ENCODE results near the gene THADA.
"Not testable (repeated sequence)": the region's sequence is repeated elsewhere in the genome, so short reads cannot be mapped to it uniquely, and the experiment has no call there.

The THADA gene

DNA sequence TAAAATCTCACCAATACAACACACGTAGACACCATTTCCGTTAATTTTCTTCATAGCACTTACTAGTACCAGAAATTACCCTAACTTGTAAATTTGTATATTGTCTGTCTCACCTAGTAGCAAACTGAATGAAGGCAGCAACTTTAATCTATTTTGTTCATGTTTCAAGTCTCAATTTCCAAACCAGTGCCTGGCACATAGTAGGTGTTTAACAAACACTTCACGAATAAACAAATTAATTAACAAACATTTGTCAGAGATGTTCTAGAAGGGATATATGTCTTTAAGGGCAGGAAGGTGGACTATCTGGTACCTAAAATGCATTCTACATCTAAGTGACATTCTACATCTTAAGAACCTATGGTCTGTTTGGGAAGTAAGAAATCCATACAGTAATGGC lies 963 bp downstream of the THADA start:
- no peak for DNase-seq (ENCODE audit: low spot score)

DNA sequence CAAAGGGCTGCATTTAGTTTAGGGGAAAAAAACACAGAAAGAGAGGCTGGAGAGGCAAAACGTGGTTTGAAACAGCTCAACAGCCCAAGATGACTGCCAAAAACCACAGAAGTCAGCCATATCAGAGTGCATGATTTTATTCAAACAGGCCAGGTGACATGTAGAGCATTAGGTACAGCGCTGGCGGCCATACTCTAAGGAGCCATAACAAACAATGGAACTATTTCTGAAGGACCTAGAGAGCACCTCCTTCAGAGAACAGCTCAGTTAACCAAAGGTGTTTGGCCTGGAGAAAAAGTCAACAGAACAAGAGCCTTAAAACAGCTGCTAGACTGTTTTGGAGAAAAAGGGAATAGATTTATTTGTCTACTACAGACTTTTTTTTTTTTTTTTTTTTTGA lies 2.6 kb downstream of the THADA start:
- no peak for DNase-seq (ENCODE audit: low spot score)

DNA sequence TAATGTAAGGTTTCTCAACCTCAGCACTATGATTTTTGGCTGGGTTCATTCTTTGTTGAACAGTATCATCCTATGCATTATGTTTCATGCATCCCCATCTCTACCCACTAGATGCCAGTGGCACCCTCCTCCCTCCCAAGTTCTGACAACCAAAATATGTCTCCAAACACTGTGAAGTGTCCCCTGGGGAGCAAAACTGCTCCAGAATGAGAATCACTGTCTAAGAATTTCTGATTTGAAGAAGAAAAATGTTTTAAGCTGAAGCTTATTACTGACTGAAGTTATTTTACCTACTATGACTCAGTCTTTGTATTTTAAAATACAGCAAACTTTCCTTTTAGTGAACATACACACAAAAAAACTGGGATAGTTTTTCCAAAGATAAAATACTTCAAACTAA lies 3.4 kb downstream of the THADA start:
- no peak for DNase-seq (ENCODE audit: low spot score)

DNA sequence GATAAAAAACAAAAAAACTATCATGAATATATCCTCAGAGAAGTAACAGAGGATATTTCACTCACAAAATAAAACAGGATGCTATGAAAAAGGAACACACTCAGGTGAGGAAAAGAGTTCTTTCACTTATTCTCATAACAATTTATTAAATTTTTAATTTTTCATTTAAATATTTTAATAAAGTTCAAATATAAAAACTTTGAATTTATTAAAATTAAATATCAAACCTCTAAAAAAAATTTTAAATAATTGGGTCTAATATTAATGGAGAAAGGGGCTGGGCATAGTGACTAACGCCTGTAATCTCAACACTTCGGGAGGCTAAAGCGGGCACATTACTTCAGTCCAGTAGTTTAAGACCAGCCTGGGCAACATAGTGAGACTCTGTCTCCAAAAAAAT lies 10.1 kb downstream of the THADA start:
- DNase-seq (ENCODE audit: low spot score) = no peak

DNA sequence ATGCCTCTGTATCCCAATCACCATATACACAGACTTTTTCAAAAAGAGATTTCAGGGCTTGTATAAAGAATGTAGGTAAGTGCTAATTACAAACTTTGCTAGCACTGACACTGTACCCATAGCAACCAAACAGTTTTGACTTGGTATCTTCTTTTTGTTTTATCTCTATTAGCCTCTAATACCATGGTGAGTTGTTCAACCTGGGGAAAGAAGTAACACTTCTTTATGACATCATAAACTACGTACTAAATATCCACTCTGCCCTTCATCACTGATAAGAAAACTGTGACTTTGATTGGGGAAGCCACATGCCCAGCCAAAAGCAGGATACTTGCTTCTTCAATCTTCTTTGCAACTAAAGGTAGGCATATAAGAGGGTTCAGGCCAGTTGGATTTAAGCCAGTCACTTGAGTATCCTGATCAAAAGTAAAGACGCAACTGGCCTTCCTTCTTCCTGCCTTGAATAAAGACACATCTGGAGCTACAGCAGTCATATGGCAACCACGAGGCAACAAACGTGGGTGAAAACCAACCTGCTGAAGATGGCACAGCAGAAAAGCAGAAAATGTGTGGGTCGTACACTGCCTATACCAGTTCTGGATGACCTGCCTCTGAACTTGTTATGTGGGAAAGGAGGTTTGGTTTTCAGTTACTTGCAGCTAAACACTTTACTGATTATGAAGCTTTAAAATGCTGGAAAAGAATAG lies 16.4 kb downstream of the THADA start:
- DNase-seq (ENCODE audit: low spot score) = no peak

DNA sequence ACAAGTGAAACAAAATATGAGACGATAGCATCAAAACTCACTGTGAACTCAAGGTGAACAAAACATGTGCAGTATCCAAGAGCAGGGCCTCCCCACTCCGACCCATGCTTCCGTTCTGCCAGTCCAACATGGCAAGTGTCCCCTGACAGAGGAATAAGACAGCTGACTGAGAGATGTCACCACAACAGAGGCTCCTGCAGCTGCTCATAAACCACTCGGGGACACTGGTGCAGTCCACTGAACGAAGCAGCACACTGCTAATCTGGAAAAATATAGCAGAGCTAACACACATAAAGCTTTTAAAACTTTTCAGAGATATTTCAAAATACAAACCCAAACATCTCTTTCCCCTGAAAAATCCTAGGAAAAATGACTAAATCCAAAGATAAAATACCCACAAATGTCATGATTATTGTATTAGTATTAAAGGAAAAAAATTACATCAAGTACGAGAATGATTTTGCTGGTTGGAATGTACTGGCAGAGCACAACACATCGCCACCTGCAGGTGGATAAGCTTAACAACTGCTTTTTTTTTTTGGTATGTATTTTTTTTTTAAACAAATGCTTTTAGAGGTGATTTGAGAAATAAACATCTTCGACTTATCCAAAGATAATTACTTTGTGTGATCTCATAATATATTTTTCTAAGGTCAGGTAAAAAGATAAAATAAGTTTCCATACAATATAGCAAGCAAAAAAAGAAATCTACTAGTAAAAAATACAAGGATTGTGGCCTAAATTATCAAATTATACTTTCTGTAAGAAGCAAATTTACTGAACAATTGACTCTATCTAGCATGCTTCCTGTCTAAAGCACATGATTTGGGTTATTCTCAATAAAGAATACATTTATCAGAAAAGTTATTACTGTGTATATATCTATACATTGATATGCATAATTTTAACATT lies 18.6 kb downstream of the THADA start:
- peak; percentile 56 for DNase-seq (ENCODE audit: low spot score)

DNA sequence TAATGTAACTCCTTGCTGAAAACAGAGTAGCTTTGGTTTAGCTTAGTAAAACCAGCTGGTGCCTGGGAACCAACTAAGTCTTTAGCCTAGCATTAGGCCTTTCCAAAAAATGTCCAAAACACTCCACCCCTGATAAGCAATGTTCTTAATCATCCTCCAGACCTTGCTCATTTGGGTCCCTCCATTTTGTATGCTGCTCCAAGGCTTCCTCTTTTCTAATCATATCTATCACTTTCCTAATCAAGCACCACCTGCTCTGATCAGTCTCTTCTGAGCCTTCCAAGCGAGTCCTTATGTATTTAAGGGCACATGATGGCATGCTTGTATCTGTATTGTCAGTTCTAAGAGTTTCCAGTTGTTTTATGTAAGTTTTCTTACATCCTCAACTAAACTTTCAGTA lies 23.6 kb downstream of the THADA start:
- DNase-seq (ENCODE audit: low spot score) = no peak

DNA sequence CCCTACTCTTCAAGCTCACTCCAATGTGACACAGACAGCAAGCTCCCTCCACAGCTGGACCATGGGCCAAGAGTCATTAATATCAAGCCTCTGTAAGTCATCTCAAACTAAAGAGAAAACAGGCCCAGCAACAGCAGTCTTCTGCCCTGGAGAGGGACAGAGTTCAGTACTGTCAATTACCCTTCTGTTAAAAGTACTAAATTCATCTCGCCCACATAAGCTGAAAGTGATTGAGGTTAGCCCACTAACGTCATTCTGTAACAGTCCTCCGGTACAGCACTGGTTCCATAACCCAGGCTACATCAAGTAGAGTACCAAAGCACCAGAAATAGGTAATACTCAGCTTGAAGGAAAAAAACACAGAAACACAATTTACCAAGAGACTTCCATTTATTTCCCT lies 25.9 kb downstream of the THADA start:
- no peak for DNase-seq (ENCODE audit: low spot score)

DNA sequence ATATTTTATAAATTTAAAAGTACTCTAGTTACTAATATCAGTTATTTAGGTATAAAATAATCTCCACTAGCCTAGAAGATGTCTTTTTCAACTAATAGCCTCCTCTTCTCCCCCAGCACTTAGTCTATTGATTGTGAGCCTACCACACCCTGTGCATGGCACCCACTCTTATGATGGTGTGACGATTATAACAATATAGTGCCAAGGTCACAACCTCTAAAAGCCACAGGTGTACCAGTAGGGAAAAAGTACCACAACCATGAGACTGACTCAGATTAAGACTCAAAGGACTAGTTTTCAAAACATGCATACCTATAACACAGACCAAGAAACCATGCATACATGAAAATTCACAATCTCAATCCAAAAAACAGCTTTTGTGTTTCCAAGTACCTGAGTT lies 27.6 kb downstream of the THADA start:
- no peak for DNase-seq (ENCODE audit: low spot score)

DNA sequence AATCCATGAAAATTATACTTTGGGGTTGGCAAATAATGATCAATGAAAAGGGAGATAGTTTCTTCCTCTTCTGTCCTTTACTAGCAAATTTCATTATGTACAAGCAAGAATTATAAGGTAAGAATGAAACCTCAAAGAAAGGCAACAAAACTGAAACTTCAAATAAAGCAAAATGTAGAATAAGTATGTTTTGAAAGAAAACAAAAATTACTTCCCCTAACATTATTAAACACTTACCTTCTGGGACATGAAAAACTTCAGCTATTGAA lies 29.4 kb downstream of the THADA start:
- DNase-seq (ENCODE audit: low spot score) = no peak

DNA sequence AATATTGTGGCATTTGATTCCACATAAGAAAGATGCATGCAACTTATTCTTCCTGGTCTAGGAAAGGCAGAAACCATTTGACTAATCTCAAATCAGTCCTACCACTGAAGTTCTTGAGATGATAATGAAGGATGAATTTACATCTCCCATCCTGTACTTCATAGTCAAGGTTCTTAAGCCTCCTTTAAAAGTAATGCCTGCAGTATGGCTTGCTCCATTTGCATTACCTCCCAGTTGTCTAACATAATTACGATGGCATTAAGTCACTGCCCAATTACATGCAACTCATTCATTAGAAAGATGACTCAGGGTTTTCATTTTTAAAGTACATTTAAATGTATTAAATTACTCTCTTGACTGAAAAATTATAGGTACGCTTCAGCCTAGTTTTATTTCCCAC lies 32.2 kb downstream of the THADA start:
- DNase-seq (ENCODE audit: low spot score) = no peak

DNA sequence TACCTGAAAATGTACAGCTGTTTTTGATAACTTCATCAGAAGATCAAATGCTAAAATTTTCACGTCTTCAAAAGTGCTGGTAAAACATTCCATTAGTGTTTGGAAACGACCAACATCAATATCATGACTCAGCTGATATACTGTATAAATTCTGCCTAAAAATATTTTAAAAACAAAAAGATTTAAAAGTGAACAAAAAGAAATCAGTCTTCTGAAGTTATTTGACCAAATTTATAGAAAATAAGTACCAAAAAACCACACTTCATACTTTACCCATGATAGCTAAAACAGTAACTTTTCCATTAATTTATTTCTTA lies 35.6 kb downstream of the THADA start:
- no peak for DNase-seq (ENCODE audit: low spot score)

DNA sequence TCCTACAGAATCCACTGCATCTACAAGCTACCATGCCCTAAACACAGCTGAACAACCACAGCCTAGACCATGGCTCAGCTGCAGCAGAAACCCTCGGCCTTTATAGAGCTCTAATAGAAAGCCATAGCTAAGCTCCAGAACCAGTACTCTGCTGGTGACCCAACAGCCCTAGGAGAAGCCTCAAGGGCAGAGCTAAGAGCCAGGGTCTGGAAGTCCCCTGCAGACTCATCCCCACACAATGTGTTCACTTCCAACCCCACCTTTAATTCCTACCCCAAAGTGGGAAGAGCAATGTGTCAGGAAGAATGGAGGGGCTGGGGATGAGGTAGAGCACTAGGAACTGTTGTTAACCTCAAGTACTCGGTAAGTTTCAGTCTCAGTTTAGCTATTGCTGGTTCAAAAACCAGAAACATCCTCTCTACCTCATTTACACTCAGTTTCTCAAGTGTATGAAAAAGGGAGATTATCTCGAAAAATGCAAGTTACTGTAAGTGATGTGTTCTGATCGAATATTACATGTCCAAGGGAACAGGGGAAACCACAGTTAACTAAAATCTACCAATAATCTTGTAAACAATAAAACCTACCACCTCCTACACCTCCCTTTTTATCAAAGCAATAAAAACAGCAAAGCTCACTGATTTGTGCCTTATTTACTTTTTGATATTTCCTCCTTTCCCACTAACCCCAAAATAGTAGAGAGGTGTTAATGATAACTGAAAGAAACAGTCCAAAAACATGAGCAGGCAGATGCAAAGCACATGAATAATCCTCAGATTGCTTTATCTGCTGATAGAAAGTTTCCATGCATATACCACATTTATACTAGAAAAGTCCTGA lies 36.2 kb downstream of the THADA start:
- DNase-seq (ENCODE audit: low spot score) = no peak

DNA sequence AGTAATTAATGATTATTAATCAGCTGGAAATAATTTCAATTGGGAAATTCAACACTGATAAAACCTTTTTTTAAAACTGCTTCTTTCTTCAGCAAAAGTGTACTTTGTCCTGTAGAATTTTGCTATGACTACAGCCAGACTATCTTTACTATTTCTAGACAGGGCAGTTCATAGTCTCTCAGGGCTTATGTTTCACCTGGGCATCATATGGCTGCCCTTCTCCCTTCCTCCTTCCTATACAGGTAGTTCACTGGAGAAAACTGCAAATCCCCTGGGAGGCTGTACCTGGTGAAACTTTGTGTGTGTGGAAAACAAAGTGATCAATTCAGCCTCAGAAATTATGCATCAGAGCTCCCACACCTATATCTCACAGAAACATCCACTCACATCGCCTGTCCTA lies 38.6 kb downstream of the THADA start:
- DNase-seq (ENCODE audit: low spot score) = no peak

DNA sequence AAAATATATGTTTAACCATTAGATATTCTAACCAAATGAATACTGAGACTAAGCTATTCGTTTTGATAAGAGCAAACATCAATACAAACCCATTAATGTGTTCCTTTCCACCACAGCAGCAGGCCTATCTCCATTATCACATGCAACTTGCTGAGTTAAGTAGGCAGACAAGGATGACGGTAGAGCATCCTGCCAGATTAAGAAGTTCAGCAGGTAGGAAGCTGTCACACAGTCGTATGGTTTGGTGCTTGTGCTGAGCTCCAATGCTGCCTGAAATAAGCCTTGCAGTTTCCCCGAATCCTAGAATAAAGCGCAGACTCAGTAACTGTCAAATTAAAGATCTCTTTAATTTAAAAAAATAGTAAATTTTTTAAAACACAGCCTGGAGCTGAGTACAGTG lies 39.6 kb downstream of the THADA start:
- no peak for DNase-seq (ENCODE audit: low spot score)

DNA sequence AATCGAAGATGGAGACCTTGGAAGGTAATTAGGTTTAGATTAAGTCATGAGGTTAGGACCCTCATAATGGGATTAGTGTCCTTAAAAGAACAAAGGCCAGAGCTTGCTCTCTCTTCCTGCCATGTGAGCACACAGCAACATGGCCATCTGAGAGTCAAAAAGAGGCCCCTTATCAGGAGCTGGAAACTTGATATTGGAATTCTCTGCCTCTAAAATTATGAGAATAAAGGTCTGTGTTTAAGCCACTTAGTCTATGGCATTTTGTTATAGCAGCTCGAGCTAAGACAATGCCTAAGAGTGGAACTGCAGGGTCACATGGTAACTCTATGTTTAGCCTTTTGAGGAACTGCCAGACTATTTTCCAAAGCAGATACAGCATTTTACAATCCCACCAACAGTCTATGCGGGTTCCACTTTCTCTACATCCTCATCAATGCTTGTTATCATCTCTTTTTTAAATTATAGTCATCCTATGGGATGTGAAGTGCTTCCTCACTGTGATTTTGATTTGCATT lies 42.4 kb downstream of the THADA start:
- DNase-seq (ENCODE audit: low spot score) = no peak

DNA sequence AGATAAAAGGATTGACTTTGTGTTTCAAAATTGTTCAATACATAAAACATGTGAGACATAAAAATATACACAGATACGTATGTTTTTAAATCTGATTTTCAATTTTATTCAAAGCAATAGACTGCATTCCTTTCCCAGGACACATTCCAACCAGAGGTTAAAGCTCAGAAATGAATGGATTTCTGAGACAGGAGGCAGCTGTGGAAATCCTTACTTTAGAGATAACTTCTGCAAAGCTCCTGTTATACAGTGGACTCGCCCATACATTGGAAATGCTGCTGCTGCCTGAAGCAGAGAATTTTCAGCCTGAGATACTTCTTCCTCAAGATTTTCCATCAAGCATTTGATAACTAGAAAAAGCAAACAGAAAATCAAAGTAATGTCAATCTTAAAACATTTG lies 43.8 kb downstream of the THADA start:
- DNase-seq (ENCODE audit: low spot score) = no peak

DNA sequence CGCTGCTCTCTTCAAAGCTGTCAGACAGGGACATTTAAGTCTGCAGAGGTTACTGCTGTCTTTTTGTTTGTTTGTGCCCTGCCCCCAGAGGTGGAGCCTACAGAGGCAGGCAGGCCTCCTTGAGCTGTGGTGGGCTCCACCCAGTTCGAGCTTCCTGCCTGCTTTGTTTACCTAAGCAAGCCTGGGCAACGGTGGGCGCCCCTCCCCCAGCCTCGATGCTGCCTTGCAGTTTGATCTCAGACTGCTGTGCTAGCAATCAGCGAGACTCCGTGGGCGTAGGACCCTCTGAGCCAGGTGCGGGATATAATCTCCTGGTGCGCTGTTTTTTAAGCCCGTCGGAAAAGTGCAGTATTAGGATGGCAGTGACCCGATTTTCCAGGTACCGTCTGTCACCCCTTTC lies 47.5 kb downstream of the THADA start:
- not testable (repeated sequence) for DNase-seq (ENCODE audit: low spot score)

DNA sequence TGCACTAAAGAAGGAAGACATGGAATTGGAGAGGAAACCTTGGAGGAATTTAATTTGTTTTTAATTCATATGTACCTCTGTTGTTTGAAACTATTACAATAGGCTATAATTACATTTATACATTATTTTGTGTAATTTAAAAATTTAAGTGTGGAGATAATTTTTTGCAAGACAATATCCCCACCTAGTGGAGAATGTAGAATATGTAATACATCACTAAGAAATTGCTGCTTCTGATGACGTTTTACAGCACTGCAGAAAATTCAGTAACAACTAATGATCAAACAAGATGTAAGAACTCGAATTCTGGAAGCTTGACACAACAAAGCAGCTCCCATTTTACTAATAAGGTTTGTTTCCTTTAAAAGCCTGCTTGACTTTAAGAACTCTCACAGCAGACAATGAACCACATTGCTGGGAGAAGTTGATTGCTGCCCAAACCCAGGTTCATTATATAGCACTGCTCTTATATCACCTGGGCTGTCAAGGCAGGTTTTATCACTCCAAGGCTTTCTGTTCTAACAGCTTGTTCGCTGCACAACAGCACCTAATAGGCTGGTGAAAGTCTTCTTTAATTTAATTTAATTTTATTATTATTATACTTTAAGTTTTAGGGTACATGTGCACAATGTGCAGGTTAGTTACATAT lies 53.4 kb downstream of the THADA start:
- DNase-seq (ENCODE audit: low spot score) = peak; percentile 37

DNA sequence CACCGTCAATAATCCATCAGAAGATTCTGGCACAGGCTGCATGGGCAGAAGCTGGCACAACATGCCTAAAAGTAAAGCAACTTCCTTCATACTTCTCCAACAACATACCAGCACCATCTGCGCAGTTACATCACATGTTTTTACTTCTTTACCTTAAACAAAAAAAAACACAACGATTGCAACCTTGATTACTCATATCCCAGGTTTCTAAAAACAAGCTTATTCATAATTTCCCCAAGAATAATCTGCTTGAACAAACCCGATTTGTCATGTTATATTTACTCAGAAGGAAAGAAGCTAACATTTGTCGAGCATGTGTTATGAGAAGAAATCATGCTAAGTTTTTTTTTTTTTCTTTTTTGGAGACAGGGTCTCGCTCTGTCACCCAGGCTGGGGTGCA lies 54.7 kb downstream of the THADA start:
- DNase-seq (ENCODE audit: low spot score) = no peak

DNA sequence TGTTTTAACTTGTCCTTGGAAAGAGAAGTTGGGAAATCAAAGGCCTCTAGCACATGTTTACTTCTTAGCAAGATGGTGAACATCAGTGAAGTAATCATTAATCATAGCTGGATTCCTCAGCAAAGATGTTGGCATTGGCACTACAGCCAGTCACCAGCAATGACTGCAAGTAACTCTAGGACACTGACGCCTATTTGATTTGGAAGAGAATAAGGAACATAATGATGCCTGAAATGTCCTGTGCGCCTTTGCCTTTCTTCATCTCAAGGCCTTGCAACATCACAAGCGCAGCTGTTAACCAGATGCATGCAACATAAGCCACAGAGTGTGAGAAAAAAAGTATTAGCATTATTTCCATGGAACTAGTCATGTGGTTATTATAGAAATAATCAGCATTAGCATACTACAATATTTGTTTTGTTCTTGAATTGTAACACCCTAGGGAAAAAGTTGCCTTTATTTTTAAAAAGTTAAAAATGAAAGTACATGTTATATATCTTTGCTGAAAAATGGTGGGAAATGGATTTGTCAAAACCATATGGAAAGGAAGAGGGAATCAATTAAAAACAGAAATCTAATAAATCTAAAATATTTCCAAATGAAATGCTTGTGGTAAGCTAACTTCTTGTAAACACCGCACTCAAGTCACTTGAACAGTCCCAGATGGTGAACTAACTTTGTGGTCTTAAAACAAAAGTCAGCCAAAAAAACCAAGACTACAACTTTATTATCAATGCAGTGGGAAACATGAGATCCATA lies 55.6 kb downstream of the THADA start:
- DNase-seq (ENCODE audit: low spot score) = peak; percentile 62

DNA sequence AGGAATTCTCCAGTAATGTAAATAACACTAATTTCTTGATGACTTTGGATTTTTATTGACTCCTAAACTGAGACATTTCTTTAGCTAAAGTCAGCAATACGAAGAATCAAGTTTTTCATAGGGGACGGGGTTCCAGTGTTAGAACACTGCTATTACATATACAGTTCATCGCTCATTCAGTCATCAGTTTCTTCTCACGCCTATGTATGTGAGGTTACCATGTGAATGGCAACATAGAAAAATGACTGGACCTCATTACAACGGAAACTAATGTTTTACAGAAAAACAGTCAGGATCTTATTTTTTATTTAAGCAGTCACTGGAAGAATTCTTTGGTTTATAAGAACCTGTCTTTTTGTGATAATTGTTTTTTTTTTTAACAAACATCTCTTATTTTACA lies 56.4 kb downstream of the THADA start:
- DNase-seq (ENCODE audit: low spot score) = no peak

All from AG08396 (cell line).